HCT116 (cell line): Measurements from ENCODE around the gene NUMB. TPM values are rescaled to one million over a fixed set of nuclear protein-coding genes. Genes with fewer than 3 reads are reported as not detected.

ENCODE experiments used
- ATAC-seq: fragments of 200-7000 bp; cut with Tn5 transposase; 2 replicates; pipeline ENCODE4 v1.9.1; 2020; ENCODE audit warnings: mild to moderate bottlenecking, moderate library complexity
- BruUV-seq: library from RNA; stranded (reverse); fragments of 400-500 nt; replicated peaks from 2 replicates; lab custom pipeline; 2021; lab: Mats Ljungman, UMichigan
- CTCF ChIA-PET: fragments of 300-600 bp; sonication (Branson Sonifier 250); formaldehyde crosslinking; loops from one replicate; lab custom pipeline; 2021; ENCODE audit warnings: antibody characterized with exemption; lab: Charles Lee
- POLR2A ChIA-PET: fragments of 300-600, 350-600 bp; sonication (Branson Sonifier 250); formaldehyde crosslinking; loops from one replicate; lab custom pipeline; 2021; ENCODE audit warnings: antibody characterized with exemption; lab: Charles Lee
- RAD21 ChIA-PET, 2 experiments: fragments of 300-600 bp; sonication (Branson Sonifier 250); formaldehyde crosslinking; loops; one replicate each; lab custom pipeline; 2023; ENCODE audit warnings: low total read pairs in 2 of 2; ENCODE audit not compliant: uncharacterized antibody in 2 of 2, unreplicated experiment in 2 of 2, low non-redundant PET in 1 of 2; lab: Charles Lee
- DNase-seq: peaks from one replicate; pipeline ENCODE4 v3.0.0-alpha.2; 2010; ENCODE audit warnings: low read depth, low spot score
- H2AFZ ChIP-seq: fragments of 200-600 bp; shearing (Covaris generic), sonication (generic); 2 replicates; pipeline ENCODE4 v1.6.1; 2017; ENCODE audit warnings: low read depth, mixed run types, mixed read lengths, antibody characterized with exemption, low read length; ENCODE audit not compliant: poor library complexity, severe bottlenecking
- H3K27ac ChIP-seq: 2 replicates; pipeline ENCODE4 v1.5.1; 2012; ENCODE audit warnings: low read depth, low read length
- H3K27me3 ChIP-seq: fragments of 200-600 bp; sonication (generic); 2 replicates; pipeline ENCODE4 v1.6.1; 2016; ENCODE audit warnings: mixed run types, low read length, mixed read lengths; ENCODE audit not compliant: insufficient read depth
- H3K36me3 ChIP-seq, 2 experiments: fragments of 200-500 bp in 1 of 2; fragments of 200-600 bp in 1 of 2; sonication (Bioruptor generic) in 1 of 2; sonication (generic) in 1 of 2; 2 replicates each; pipeline versions ENCODE4 v1.5.1 to v1.6.1; 2014 to 2016; ENCODE audit warnings: low read length in 2 of 2, inconsistent platforms in 1 of 2, mixed read lengths in 1 of 2, mixed run types in 1 of 2; ENCODE audit not compliant: insufficient read depth in 2 of 2, control insufficient read depth in 1 of 2
- H3K4me1 ChIP-seq, 2 experiments: fragments of 200-600 bp in 1 of 2; sonication (generic) in 1 of 2; 2 replicates each; pipeline versions ENCODE4 v1.5.1 to v1.6.1; 2012 to 2017; ENCODE audit warnings: low read length in 2 of 2, inconsistent platforms in 1 of 2, mild to moderate bottlenecking in 1 of 2, mixed read lengths in 1 of 2, mixed run types in 1 of 2, moderate library complexity in 1 of 2; ENCODE audit not compliant: insufficient read depth in 2 of 2, control insufficient read depth in 1 of 2
- H3K4me2 ChIP-seq: fragments of 200-600 bp; sonication (generic); 2 replicates; pipeline ENCODE4 v1.6.1; 2017; ENCODE audit warnings: mixed run types, low read length, mixed read lengths
- H3K4me3 ChIP-seq, 2 experiments: fragments of 200-600 bp in 1 of 2; sonication (generic) in 1 of 2; replicated peaks in 1 of 2; 2 replicates each; pipeline ENCODE4 v1.5.1; 2011 to 2016; ENCODE audit warnings: low read length in 2 of 2, control low read depth in 1 of 2, low read depth in 1 of 2, mild to moderate bottlenecking in 1 of 2, mixed read lengths in 1 of 2, mixed run types in 1 of 2
- H3K79me2 ChIP-seq: fragments of 200-600 bp; sonication (generic); 2 replicates; pipeline ENCODE4 v1.6.1; 2017; ENCODE audit warnings: mild to moderate bottlenecking, mixed run types, low read length, moderate library complexity, mixed read lengths; ENCODE audit not compliant: insufficient read depth
- H3K9ac ChIP-seq: fragments of 200-600 bp; sonication (generic); 2 replicates; pipeline ENCODE4 v1.6.1; 2016; ENCODE audit warnings: low read length, mixed read lengths
- H3K9me2 ChIP-seq: fragments of 200-600 bp; sonication (generic), shearing (Covaris generic); 2 replicates; pipeline ENCODE4 v1.6.1; 2017; ENCODE audit warnings: mixed run types, mild to moderate bottlenecking, moderate library complexity; ENCODE audit not compliant: insufficient read depth
- H3K9me3 ChIP-seq, 2 experiments: fragments of 200-500 bp in 1 of 2; fragments of 200-600 bp in 1 of 2; sonication (Bioruptor generic) in 1 of 2; sonication (generic) in 1 of 2; 2 replicates each; pipeline ENCODE4 v1.6.1; 2014 to 2017; ENCODE audit warnings: low read length in 2 of 2, mixed read lengths in 2 of 2, inconsistent platforms in 1 of 2, low read depth in 1 of 2, mild to moderate bottlenecking in 1 of 2, mixed run types in 1 of 2, moderate library complexity in 1 of 2; ENCODE audit not compliant: control insufficient read depth in 1 of 2, insufficient read depth in 1 of 2
- H4K20me1 ChIP-seq: fragments of 200-600 bp; sonication (generic), shearing (Covaris generic); 2 replicates; pipeline ENCODE4 v1.6.1; 2017; ENCODE audit warnings: mixed run types, mild to moderate bottlenecking, moderate library complexity; ENCODE audit not compliant: insufficient read depth
- CBX3 ChIP-seq: IDR thresholded peaks from 2 replicates; pipeline ENCODE4 v1.6.1; 2012; ENCODE audit warnings: low read depth
- CEBPB ChIP-seq: IDR thresholded peaks from 2 replicates; pipeline ENCODE4 v1.6.1; 2012; ENCODE audit warnings: low read depth
- ELF1 ChIP-seq: IDR thresholded peaks from 2 replicates; pipeline ENCODE4 v1.6.1; 2012; ENCODE audit warnings: low read depth, borderline replicate concordance
- EZH2 ChIP-seq: fragments of 200-600 bp; sonication (generic); IDR thresholded peaks from 2 replicates; pipeline ENCODE4 v1.6.1; 2017; ENCODE audit warnings: antibody characterized with exemption, mixed run types
- JUND ChIP-seq: IDR thresholded peaks from 2 replicates; pipeline ENCODE4 v1.6.1; 2012
- RAD21 ChIP-seq: IDR thresholded peaks from 2 replicates; pipeline ENCODE4 v1.6.1; 2012; ENCODE audit warnings: low read depth, mild to moderate bottlenecking
- SP1 ChIP-seq: IDR thresholded peaks from 2 replicates; pipeline ENCODE4 v1.6.1; 2012; ENCODE audit warnings: low read depth
- YY1 ChIP-seq: IDR thresholded peaks from 2 replicates; pipeline ENCODE4 v1.6.1; 2011; ENCODE audit warnings: low read length, low read depth, moderate library complexity, mild to moderate bottlenecking; ENCODE audit not compliant: insufficient replicate concordance; ENCODE audit errors: extremely low read depth
- ZFX ChIP-seq: fragments of 450-650 bp; IDR thresholded peaks from 2 replicates; pipeline ENCODE4 v1.6.1; 2017
- ZNF274 ChIP-seq: fragments of 200-500 bp; sonication (Bioruptor generic); IDR thresholded peaks from 2 replicates; pipeline ENCODE4 v1.6.1; 2014; ENCODE audit warnings: mild to moderate bottlenecking, low read depth, low read length, inconsistent platforms
- intact Hi-C: fragments of 100-400 bp; cut with micrococcal nuclease; formaldehyde crosslinking; loops from 2 replicates; pipeline ENCODE4 v1.10.0; 2022
- total RNA-seq: library from RNA; stranded (reverse); gene quantifications from one replicate; pipeline ENCODE4 v1.2.1, GENCODE V29; 2021; ENCODE audit not compliant: unreplicated experiment

The NUMB gene
- total RNA-seq, 1 experiment from 2014 or later = 43.0 TPM

DNA sequence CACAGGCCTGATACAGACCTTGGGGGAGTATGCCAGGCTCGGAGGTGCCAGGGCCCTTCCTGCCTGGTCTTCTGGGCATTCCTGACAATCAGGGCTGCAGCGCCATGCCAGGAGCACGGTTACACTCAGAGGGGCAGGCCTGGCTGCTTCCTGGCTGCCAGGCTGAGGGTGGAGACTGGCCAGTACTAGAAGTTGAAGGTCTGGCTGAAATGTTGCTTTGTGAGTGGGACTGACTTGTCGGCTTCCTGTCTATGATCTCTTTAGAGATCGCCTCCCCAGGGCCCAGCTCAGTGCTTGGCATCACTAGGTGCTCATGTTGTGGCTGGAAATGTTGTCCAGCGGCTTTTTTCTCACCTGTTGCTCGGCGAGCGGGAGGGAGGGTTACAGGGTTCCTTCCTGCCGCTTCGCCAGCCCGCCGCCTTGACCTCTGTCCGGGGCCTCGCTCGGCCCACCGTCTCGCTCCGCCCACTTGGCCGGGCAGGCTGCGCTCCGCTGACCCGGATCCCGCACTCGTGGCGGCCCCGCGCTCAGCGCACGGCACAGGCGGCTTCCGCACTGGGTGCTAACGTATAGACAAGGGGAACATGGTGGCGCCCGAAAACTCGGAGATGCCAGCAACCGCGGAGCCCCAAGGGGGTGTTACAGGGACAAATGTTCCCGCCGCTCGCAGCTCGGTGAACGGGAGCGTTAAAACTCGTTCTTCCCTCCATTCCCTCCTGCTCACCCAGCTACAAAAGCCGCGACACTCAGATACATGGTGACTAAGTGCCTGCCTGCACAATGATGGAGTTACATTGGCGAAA is 188.4 kb downstream of the NUMB start:
- H3K27ac ChIP-seq = no peak overlapping the region
- H3K4me1 ChIP-seq = no peaks in the 10 kb centered on the region
- no peaks in the 10 kb centered on the region for H3K9me3 ChIP-seq
- H3K4me2 ChIP-seq = no peak overlapping the region
- no peak overlapping the region for H2AFZ ChIP-seq
- intact Hi-C loops = no loop called here
- RAD21 ChIA-PET = no interaction called here
- no peak overlapping the region for H3K4me3 ChIP-seq
- DNase-seq = no peak
- H3K9ac ChIP-seq = no peak overlapping the region
- no peaks in the 10 kb centered on the region for H3K9me2 ChIP-seq
- H3K27me3 ChIP-seq = no peaks in the 10 kb centered on the region
- no TSS peak for BruUV-seq
- POLR2A ChIA-PET = no interaction called here
- CTCF ChIA-PET = no interaction called here
- H3K36me3 ChIP-seq = peaks cover 5 to 15% of the 10 kb centered on the region in 2 experiments; a peak in 3 of 4 replicates
- H4K20me1 ChIP-seq = no peaks in the 10 kb centered on the region
- no peak for ATAC-seq
- TF ChIP-seq CEBPB (no peak), ELF1 (no peak), ZFX (no peak), RAD21 (no peak), EZH2 (no peak), ZNF274 (no peak), CBX3 (no peak), JUND (no peak)
- no peaks in the 10 kb centered on the region for H3K79me2 ChIP-seq

- no peaks in the 10 kb centered on the region for H3K27me3 ChIP-seq
- RAD21 ChIA-PET = no interaction called here
- H4K20me1 ChIP-seq = no peaks in the 10 kb centered on the region
- no peaks in the 10 kb centered on the region for H3K4me1 ChIP-seq
- H2AFZ ChIP-seq = no peak overlapping the region
- BruUV-seq = no TSS peak
- ATAC-seq (no peak), DNase-seq (no peak)
- TF ChIP-seq ZFX (no peak), YY1 (no peak), SP1 (no peak)
- CTCF ChIA-PET = interaction anchor here (1.4 kb wide), 1 partner anchor 94 kb away, joined by 3 read pairs; no protein-coding TSS in a partner anchor
- no peak overlapping the region for H3K4me3 ChIP-seq
- no peaks in the 10 kb centered on the region for H3K79me2 ChIP-seq
- H3K4me2 ChIP-seq = no peak overlapping the region
- no peaks in the 10 kb centered on the region for H3K9me3 ChIP-seq
- POLR2A ChIA-PET = no interaction called here
- no peak overlapping the region for H3K9ac ChIP-seq
- no peaks in the 10 kb centered on the region for H3K9me2 ChIP-seq
- intact Hi-C loops = no loop called here
- H3K27ac ChIP-seq = no peak overlapping the region
- H3K36me3 ChIP-seq = peaks cover 0 to 2% of the 10 kb centered on the region in 2 experiments; a peak in 1 of 4 replicates
Observed at GRCh38 chr14:73267474-73267873, 190.9 kb downstream of the NUMB start.
